ENCODE results near the gene NDUFV1. TPM values are rescaled to one million over a fixed set of nuclear protein-coding genes. Genes with fewer than 3 reads are reported as not detected.

NDUFV1 gene
- total and polyA plus RNA-seq, 9 of the 15 experiments (the other 6 are each of a cell fraction or from before 2014, with no cell fraction given) = 10.8 to 423 (median 209) TPM

DNA sequence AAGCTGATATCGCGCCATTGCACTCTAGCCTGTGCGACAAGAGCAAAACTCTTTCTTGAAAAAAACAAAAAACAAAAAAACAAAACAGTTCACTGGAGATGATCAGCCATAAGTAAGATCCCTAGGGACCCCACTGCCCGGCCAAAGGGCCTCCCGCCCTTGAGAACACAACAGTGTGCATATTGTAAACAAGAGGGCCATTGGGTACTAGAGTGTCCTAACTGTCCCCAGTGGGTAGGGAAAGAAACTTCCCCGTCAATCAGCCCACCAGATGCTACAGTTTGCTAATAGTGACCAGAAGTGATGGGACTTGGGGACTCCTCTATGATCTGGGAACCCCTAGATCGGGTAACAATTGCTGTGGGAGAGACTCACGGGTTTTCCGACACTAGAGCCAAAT is 47.5 kb downstream of the NDUFV1 start (continued):
- TF ChIP-seq, protein P1, sequence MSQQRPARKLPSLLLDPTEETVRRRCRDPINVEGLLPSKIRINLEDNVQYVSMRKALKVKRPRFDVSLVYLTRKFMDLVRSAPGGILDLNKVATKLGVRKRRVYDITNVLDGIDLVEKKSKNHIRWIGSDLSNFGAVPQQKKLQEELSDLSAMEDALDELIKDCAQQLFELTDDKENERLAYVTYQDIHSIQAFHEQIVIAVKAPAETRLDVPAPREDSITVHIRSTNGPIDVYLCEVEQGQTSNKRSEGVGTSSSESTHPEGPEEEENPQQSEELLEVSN (IDR thresholded peaks at IDR 0.05; ENCODE audit: borderline replicate concordance in 1 of 2, extremely low read depth in 1 of 2, insufficient read depth in 1 of 2, insufficient read length in 1 of 2, low read depth in 1 of 2, low read length in 1 of 2, poor library complexity in 1 of 2, severe bottlenecking in 1 of 2) = no peak
- TF ChIP-seq EZH2 (IDR thresholded peaks at IDR 0.05; ENCODE audit: borderline replicate concordance, low read depth, low read length) (no peak), ZBTB33 (CRISPR knock-in tag; IDR thresholded peaks at IDR 0.05) (no peak), POU5F1 (IDR thresholded peaks at IDR 0.05; ENCODE audit: borderline replicate concordance, low read depth, low read length, partially characterized antibody) (no peak), HDAC6 (IDR thresholded peaks at IDR 0.05; ENCODE audit: low read depth, low read length) (no peak), CCAR2 (IDR thresholded peaks at IDR 0.05; ENCODE audit: low read depth, low read length) (no peak), HEY1 (CRISPR knock-in tag; IDR thresholded peaks at IDR 0.05; ENCODE audit: borderline replicate concordance) (no peak), ZNF644 (tag; IDR thresholded peaks at IDR 0.05; ENCODE audit: low read depth) (no peak), TRIM25 (IDR thresholded peaks at IDR 0.05; ENCODE audit: borderline replicate concordance) (no peak), ZNF75A (CRISPR knock-in tag; IDR thresholded peaks at IDR 0.05) (no peak), ZFP1 (CRISPR knock-in tag; IDR thresholded peaks at IDR 0.05) (no peak)
- TF ChIP-seq, protein P2, sequence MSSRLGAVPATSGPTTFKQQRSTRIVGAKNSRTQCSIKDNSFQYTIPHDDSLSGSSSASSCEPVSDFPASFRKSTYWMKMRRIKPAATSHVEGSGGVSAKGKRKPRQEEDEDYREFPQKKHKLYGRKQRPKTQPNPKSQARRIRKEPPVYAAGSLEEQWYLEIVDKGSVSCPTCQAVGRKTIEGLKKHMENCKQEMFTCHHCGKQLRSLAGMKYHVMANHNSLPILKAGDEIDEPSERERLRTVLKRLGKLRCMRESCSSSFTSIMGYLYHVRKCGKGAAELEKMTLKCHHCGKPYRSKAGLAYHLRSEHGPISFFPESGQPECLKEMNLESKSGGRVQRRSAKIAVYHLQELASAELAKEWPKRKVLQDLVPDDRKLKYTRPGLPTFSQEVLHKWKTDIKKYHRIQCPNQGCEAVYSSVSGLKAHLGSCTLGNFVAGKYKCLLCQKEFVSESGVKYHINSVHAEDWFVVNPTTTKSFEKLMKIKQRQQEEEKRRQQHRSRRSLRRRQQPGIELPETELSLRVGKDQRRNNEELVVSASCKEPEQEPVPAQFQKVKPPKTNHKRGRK (tag; IDR thresholded peaks at IDR 0.05) = no peak
